ENCODE results near the gene STAG3. TPM values are rescaled to one million over a fixed set of nuclear protein-coding genes. Genes with fewer than 3 reads are reported as not detected.

The STAG3 gene
- total RNA-seq, 1 experiment from 2014 or later = 3.1 TPM

GRCh38 chr7:100163006-100163531 is 14.6 kb upstream of the STAG3 start:
- no peak overlapping the region for H2BK12ac ChIP-seq (ENCODE audit: insufficient read length, low read depth, low read length)
- no peak overlapping the region; a peak in 1 of 5 replicates for H3K4me3 Mint-ChIP-seq
- no peak overlapping the region for H2BK20ac ChIP-seq (ENCODE audit: low read depth, low read length, poor library complexity, severe bottlenecking)
- no peak overlapping the region for H3K56ac ChIP-seq (ENCODE audit: insufficient read length, low read depth, low read length)
- peak; percentile 55 for DNase-seq
- H2BK5ac ChIP-seq (ENCODE audit: insufficient read length, low read length) = no peak overlapping the region
- H2AK5ac ChIP-seq (ENCODE audit: insufficient read length, low read length) = no peak overlapping the region
- H3K23me2 ChIP-seq (ENCODE audit: insufficient read length, low read depth, low read length, poor library complexity, severe bottlenecking) = peaks cover 7% of the 10 kb centered on the region
- peaks cover 7% of the 10 kb centered on the region for H3K4me1 ChIP-seq (ENCODE audit: insufficient read depth, low read length)
- H3K27me3 ChIP-seq (ENCODE audit: insufficient read depth, low read length) = no peaks in the 10 kb centered on the region; the same call in 1 of the 2 replicates
- TF ChIP-seq CTCF (conservative IDR thresholded peaks at IDR 0.05) = no peak
- H3K79me1 ChIP-seq (ENCODE audit: insufficient read depth, low read depth, low read length, poor library complexity, severe bottlenecking) = no peaks in the 10 kb centered on the region
- no peak overlapping the region for H3K4ac ChIP-seq (ENCODE audit: low read depth, low read length)
- no CpG with 5 or more reads among the region's 6 CpGs for WGBS (ENCODE audit: extremely low coverage, insufficient read length, low lambda C conversion rate)
- peaks cover 22 to 32% of the 10 kb centered on the region in 2 experiments for H3K4me1 Mint-ChIP-seq
- H3K4me2 ChIP-seq (ENCODE audit: insufficient read depth, insufficient read length, low read length) = no peak overlapping the region
- H3K14ac ChIP-seq (ENCODE audit: insufficient read depth, low read length) = no peak overlapping the region
- no peak overlapping the region for H3K18ac ChIP-seq (ENCODE audit: insufficient read length, low read depth, low read length)
- H3T11ph ChIP-seq (ENCODE audit: low read length) = no peak overlapping the region
- no peak overlapping the region for H4K8ac ChIP-seq (replicated peaks; ENCODE audit: insufficient read length, low read depth, low read length)
- H4K20me1 ChIP-seq (ENCODE audit: control insufficient read depth, insufficient read depth, insufficient read length) = no peaks in the 10 kb centered on the region
- no peak overlapping the region for H3K27ac ChIP-seq (ENCODE audit: insufficient read length, low read depth, low read length)
- no peak overlapping the region for H2BK15ac ChIP-seq (ENCODE audit: low read depth, low read length)
- no peak overlapping the region for H4K91ac ChIP-seq (ENCODE audit: insufficient read length, low read depth, low read length)
- H3K23ac ChIP-seq (ENCODE audit: insufficient read length, low read depth, low read length) = no peak overlapping the region
- H3K9me3 ChIP-seq (ENCODE audit: control insufficient read depth, low read depth, low read length) = no peaks in the 10 kb centered on the region
- peaks cover 23% of the 10 kb centered on the region for H3K27me3 Mint-ChIP-seq (ENCODE audit: low read depth)
- H4K5ac ChIP-seq (ENCODE audit: insufficient read length, low read depth, low read length) = no peak overlapping the region
- no peak overlapping the region for H2BK120ac ChIP-seq (ENCODE audit: low read depth, low read length, poor library complexity, severe bottlenecking)
- no peaks in the 10 kb centered on the region; a peak in 1 of 7 replicates for H3K36me3 Mint-ChIP-seq (ENCODE audit: insufficient read depth in 1 of 3, low read depth in 3 of 3)
- no peak overlapping the region for H2AFZ ChIP-seq (ENCODE audit: low read length)
- H3K79me2 ChIP-seq (ENCODE audit: insufficient read depth, low read length) = no peaks in the 10 kb centered on the region
- H3K27ac Mint-ChIP-seq = no peak overlapping the region
- H3K9me3 Mint-ChIP-seq = no peaks in the 10 kb centered on the region; a peak in 1 of 5 replicates
- no peak overlapping the region for H3K9ac ChIP-seq (ENCODE audit: extremely low read depth, insufficient read length, low read length)

All from H9 (cell line).